Liver (tissue), 9 donors: ENCODE results near the gene JPH3. TPM values are rescaled to one million over a fixed set of nuclear protein-coding genes. Genes with fewer than 3 reads are reported as not detected.

Source experiments
- DNase-seq: peaks from one replicate; pipeline ENCODE4 v3.0.0-alpha.2; 2017; ENCODE audit warnings: low spot score
- H3K27ac ChIP-seq, 2 donors: one replicate each; pipeline ENCODE4 v1.7.0; 2013; ENCODE audit warnings: inconsistent platforms in 2 of 2, low read length in 2 of 2, control low read depth in 1 of 2, low read depth in 1 of 2, mild to moderate bottlenecking in 1 of 2
- H3K27me3 ChIP-seq, 4 donors: one replicate each; pipeline versions ENCODE4 v1.6.1 to v1.7.0; 2013; ENCODE audit warnings: low read length in 3 of 4, inconsistent platforms in 1 of 4, mild to moderate bottlenecking in 1 of 4, moderate library complexity in 1 of 4; ENCODE audit not compliant: control insufficient read depth in 4 of 4, insufficient read depth in 4 of 4
- H3K36me3 ChIP-seq, 4 donors: one replicate each; pipeline versions ENCODE4 v1.6.1 to v1.7.0; 2013; ENCODE audit warnings: low read length in 3 of 4, mild to moderate bottlenecking in 3 of 4, low read depth in 1 of 4, moderate library complexity in 1 of 4; ENCODE audit not compliant: control insufficient read depth in 4 of 4, insufficient read depth in 3 of 4
- H3K4me1 ChIP-seq, 4 donors: one replicate each; pipeline versions ENCODE4 v1.6.1 to v1.7.0; 2013; ENCODE audit warnings: low read length in 3 of 4, mild to moderate bottlenecking in 3 of 4, moderate library complexity in 1 of 4; ENCODE audit not compliant: control insufficient read depth in 4 of 4, insufficient read depth in 4 of 4
- H3K4me3 ChIP-seq, 3 donors: one replicate each; pipeline versions ENCODE4 v1.6.1 to v1.7.0; 2013; ENCODE audit warnings: low read length in 3 of 3, control low read depth in 1 of 3, low read depth in 1 of 3, mild to moderate bottlenecking in 1 of 3
- H3K9ac ChIP-seq, 2 donors: one replicate each; pipeline ENCODE4 v1.7.0; 2013; ENCODE audit warnings: low read length in 2 of 2, mild to moderate bottlenecking in 2 of 2, moderate library complexity in 2 of 2, control low read depth in 1 of 2, low read depth in 1 of 2
- H3K9me3 ChIP-seq, 4 donors: one replicate each; pipeline versions ENCODE4 v1.6.1 to v1.7.0; 2013; ENCODE audit warnings: low read length in 3 of 4; ENCODE audit not compliant: control insufficient read depth in 4 of 4
- EGR1 ChIP-seq, 2 donors: IDR thresholded peaks; 2 replicates each; pipeline ENCODE4 v1.6.1; 2016 to 2018; ENCODE audit warnings: antibody characterized with exemption in 2 of 2, low read depth in 2 of 2
- FOXA1 ChIP-seq: IDR thresholded peaks from 2 replicates; pipeline ENCODE4 v1.6.1; 2016; ENCODE audit warnings: antibody characterized with exemption
- FOXA2 ChIP-seq: IDR thresholded peaks from 2 replicates; pipeline ENCODE4 v1.6.1; 2016; ENCODE audit warnings: antibody characterized with exemption
- GABPA ChIP-seq, 2 donors: IDR thresholded peaks in 1 of 2; conservative IDR thresholded peaks in 1 of 2; 2 replicates each; pipeline ENCODE4 v1.6.1; 2016; ENCODE audit warnings: antibody characterized with exemption in 2 of 2, mild to moderate bottlenecking in 1 of 2, moderate library complexity in 1 of 2
- HNF4A ChIP-seq, 2 donors: conservative IDR thresholded peaks; 2 replicates each; pipeline ENCODE4 v1.6.1; 2016; ENCODE audit warnings: antibody characterized with exemption in 2 of 2, mild to moderate bottlenecking in 2 of 2
- HNF4G ChIP-seq: IDR thresholded peaks from 2 replicates; pipeline ENCODE4 v1.6.1; 2016; ENCODE audit warnings: antibody characterized with exemption
- NR2F2 ChIP-seq: IDR thresholded peaks from 2 replicates; pipeline ENCODE4 v1.6.1; 2016; ENCODE audit warnings: antibody characterized with exemption
- RAD21 ChIP-seq, 2 donors: IDR thresholded peaks; 2 replicates each; pipeline ENCODE4 v1.6.1; 2016; ENCODE audit warnings: antibody characterized with exemption in 2 of 2, mild to moderate bottlenecking in 2 of 2
- REST ChIP-seq: IDR thresholded peaks from 2 replicates; pipeline ENCODE4 v1.6.1; 2016; ENCODE audit warnings: antibody characterized with exemption, mild to moderate bottlenecking
- RXRA ChIP-seq, 2 donors: IDR thresholded peaks; 2 replicates each; pipeline ENCODE4 v1.6.1; 2017 to 2018; ENCODE audit warnings: antibody characterized with exemption in 2 of 2, mild to moderate bottlenecking in 1 of 2
- SP1 ChIP-seq: IDR thresholded peaks from 2 replicates; pipeline ENCODE4 v1.6.1; 2018; ENCODE audit warnings: antibody characterized with exemption, mild to moderate bottlenecking
- TAF1 ChIP-seq: conservative IDR thresholded peaks from 2 replicates; pipeline ENCODE4 v1.6.1; 2016; ENCODE audit warnings: antibody characterized with exemption, mild to moderate bottlenecking
- YY1 ChIP-seq: IDR thresholded peaks from 2 replicates; pipeline ENCODE4 v1.6.1; 2016; ENCODE audit warnings: antibody characterized with exemption, mild to moderate bottlenecking
- ZBTB33 ChIP-seq: IDR thresholded peaks from 2 replicates; pipeline ENCODE4 v1.6.1; 2016; ENCODE audit warnings: antibody characterized with exemption
- WGBS: extraction: QIAGEN DNeasy Blood & Tissue Kit; methylation state at CpG from one replicate; pipeline ENCODE4 v1.1.7; 2013; 5-methylcytosine and 5-hydroxymethylcytosine counted together
- polyA plus RNA-seq, 2 donors: library from polyadenylated mRNA; stranded (reverse) in 1 of 2; unstranded in 1 of 2; fragments of 200-250 nt in 1 of 2; fragments of >200 nt in 1 of 2; fragmentation: Nextera tagmentation in 1 of 2; extraction: Ambion mirVana in 1 of 2; gene quantifications; one replicate each; pipeline versions ENCODE4 v1.2.1 to v1.2.3, GENCODE V29; 2013 to 2015
- total RNA-seq, 2 donors: library from RNA; depleted of rRNA; stranded (reverse); fragments of >200 nt; gene quantifications; one replicate each; pipeline ENCODE4 v1.2.3, GENCODE V29; 2014
- TF ChIP-seq, protein P1 (sequence below): IDR thresholded peaks from 2 replicates; pipeline ENCODE4 v1.6.1; 2016; ENCODE audit warnings: antibody characterized with exemption
- TF ChIP-seq, protein P2 (sequence below): IDR thresholded peaks from 2 replicates; pipeline ENCODE4 v1.6.1; 2016; ENCODE audit warnings: antibody characterized with exemption
- TF ChIP-seq, protein P3 (sequence below): fragments of 150-350 bp; IDR thresholded peaks from 2 replicates; pipeline ENCODE4 v1.5.1; 2017; ENCODE audit warnings: improper control_type of control experiment, low read depth, low read length; ENCODE audit not compliant: missing input control
- donor health status: healthy.
- donor health status: healthy.
- donor health status: healthy.
- donor health status: healthy.
- donor health status: healthy.

Gene JPH3
- total and polyA plus RNA-seq, 4 donors: under 0.01 to 0.09 (median 0.04) TPM

DNA sequence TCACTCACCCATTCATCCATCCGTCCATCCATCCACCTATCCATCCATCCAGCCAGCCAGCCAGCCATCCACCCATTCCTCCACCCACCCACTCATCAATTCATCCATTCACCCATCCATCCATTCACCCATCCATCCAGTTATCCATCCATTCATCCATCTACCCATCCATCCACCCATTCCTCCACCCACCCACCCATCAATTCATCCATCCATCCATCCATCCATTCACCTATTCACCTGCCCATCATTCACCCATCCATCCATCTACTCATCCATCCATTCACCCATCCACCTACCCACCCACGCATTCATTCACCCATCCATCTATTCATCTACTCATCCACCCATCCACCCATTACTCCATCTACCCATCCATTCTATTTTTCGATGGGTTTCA is 43.6 kb upstream of the JPH3 start:
- WGBS: 90% methylated on average over 3 of the region's 3 CpGs
- no peak for TF ChIP-seq FOXA1

DNA sequence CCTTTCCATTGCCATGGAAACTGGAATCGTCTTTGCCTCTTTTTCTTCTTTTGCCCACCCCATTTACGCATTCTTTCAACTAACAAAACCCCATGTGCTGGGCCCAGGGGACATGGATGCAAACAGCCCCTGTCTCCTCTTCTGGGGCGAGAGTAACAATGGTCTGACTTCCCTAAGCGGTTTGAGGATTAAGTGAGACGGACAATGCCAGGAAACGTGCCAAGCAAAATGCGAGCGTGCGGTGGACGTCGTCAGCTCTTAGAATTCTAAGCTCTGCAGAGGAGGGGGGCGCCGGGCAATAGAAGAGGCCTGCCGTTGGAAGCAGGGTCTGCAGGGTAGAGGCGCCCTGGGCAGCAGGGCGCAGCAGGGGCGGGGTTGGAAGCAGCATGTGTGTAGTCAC is 42.4 kb upstream of the JPH3 start:
- Histone ChIP-seq H3K27ac (no peak overlapping the region), H3K4me3 (no peak overlapping the region), H3K9ac (no peak overlapping the region), H3K9me3 (no peaks in the 10 kb centered on the region), H3K36me3 (no peaks in the 10 kb centered on the region), H3K27me3 (no peaks in the 10 kb centered on the region), H3K4me1 (peaks cover 0 to 24% (median 16%) of the 10 kb centered on the region in 4 donors)
- TF ChIP-seq, protein P1, sequence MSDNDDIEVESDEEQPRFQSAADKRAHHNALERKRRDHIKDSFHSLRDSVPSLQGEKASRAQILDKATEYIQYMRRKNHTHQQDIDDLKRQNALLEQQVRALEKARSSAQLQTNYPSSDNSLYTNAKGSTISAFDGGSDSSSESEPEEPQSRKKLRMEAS: no peak
- TF ChIP-seq HNF4A (conservative IDR thresholded peaks at IDR 0.05): no peak
- TF ChIP-seq, protein P2, sequence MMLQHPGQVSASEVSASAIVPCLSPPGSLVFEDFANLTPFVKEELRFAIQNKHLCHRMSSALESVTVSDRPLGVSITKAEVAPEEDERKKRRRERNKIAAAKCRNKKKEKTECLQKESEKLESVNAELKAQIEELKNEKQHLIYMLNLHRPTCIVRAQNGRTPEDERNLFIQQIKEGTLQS: no peak
- TF ChIP-seq FOXA2: no peak
- no peak for TF ChIP-seq TAF1
- TF ChIP-seq REST: no peak
- TF ChIP-seq ZBTB33: no peak
- TF ChIP-seq NR2F2: no peak
- no peak for TF ChIP-seq HNF4G
- TF ChIP-seq GABPA (IDR thresholded peaks at IDR 0.05 in 1 of 2, conservative IDR thresholded peaks at IDR 0.05 in 1 of 2): no peak
- TF ChIP-seq EGR1 (IDR thresholded peaks at IDR 0.05; ENCODE audit: low read depth in 2 of 2): no peak
- no peak for TF ChIP-seq YY1
- no peak for TF ChIP-seq RXRA (IDR thresholded peaks at IDR 0.05)
- TF ChIP-seq SP1: no peak
- TF ChIP-seq FOXA1: no peak
- TF ChIP-seq, protein P3, sequence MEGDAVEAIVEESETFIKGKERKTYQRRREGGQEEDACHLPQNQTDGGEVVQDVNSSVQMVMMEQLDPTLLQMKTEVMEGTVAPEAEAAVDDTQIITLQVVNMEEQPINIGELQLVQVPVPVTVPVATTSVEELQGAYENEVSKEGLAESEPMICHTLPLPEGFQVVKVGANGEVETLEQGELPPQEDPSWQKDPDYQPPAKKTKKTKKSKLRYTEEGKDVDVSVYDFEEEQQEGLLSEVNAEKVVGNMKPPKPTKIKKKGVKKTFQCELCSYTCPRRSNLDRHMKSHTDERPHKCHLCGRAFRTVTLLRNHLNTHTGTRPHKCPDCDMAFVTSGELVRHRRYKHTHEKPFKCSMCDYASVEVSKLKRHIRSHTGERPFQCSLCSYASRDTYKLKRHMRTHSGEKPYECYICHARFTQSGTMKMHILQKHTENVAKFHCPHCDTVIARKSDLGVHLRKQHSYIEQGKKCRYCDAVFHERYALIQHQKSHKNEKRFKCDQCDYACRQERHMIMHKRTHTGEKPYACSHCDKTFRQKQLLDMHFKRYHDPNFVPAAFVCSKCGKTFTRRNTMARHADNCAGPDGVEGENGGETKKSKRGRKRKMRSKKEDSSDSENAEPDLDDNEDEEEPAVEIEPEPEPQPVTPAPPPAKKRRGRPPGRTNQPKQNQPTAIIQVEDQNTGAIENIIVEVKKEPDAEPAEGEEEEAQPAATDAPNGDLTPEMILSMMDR: no peak
- TF ChIP-seq RAD21 (IDR thresholded peaks at IDR 0.05): no peak
- no peak for DNase-seq
- 79% methylated on average over 17 of the region's 17 CpGs for WGBS

More for the DNA sequence above, 43.6 kb upstream of the JPH3 start:
- Histone ChIP-seq H3K36me3 (no peaks in the 10 kb centered on the region), H3K27me3 (no peaks in the 10 kb centered on the region), H3K27ac (no peak overlapping the region), H3K9ac (no peak overlapping the region), H3K9me3 (no peaks in the 10 kb centered on the region), H3K4me3 (no peak overlapping the region), H3K4me1 (peaks cover 0 to 26% (median 18%) of the 10 kb centered on the region in 4 donors)
- DNase-seq: no peak
